HG03159 (cell line): ENCODE results near the gene ABHD6.
"Not testable (repeated sequence)": the region's sequence is repeated elsewhere in the genome, so short reads cannot be mapped to it uniquely, and the experiment has no call there.

Source experiments
- ATAC-seq: cut with Tn5 transposase; IDR thresholded peaks from one replicate; pipeline ENCODE4 v1.9.1; 2021; ENCODE audit warnings: mild to moderate bottlenecking, moderate library complexity; ENCODE audit not compliant: unreplicated experiment

Gene ABHD6

GRCh38 chr3:58271901-58272501 is 34.4 kb downstream of the ABHD6 start:
- ATAC-seq: no peak

- ATAC-seq: no peak
Measured at GRCh38 chr3:58272891-58273290, 35.3 kb downstream of the ABHD6 start.

GRCh38 chr3:58273362-58273761 is 35.8 kb downstream of the ABHD6 start:
- not testable (repeated sequence) for ATAC-seq

- no peak for ATAC-seq
Measured at GRCh38 chr3:58274027-58274614, 36.5 kb downstream of the ABHD6 start.

GRCh38 chr3:58281069-58281468 is 43.5 kb downstream of the ABHD6 start:
- ATAC-seq: no peak

- no peak for ATAC-seq
Measured at GRCh38 chr3:58285334-58285733, 47.7 kb downstream of the ABHD6 start.

GRCh38 chr3:58287354-58287753 is 49.8 kb downstream of the ABHD6 start:
- ATAC-seq: no peak

- ATAC-seq: no peak
Measured at GRCh38 chr3:58288011-58288728, 50.6 kb downstream of the ABHD6 start.

GRCh38 chr3:58288964-58289613 is 51.5 kb downstream of the ABHD6 start:
- ATAC-seq: not testable (repeated sequence)

GRCh38 chr3:58290446-58290845 is 52.9 kb downstream of the ABHD6 start:
- ATAC-seq: not testable (repeated sequence)

- ATAC-seq: no peak
Measured at GRCh38 chr3:58291671-58292338, 54.2 kb downstream of the ABHD6 start.

GRCh38 chr3:58292866-58293265 is 55.3 kb downstream of the ABHD6 start:
- ATAC-seq: no peak

- ATAC-seq: no peak
Measured at GRCh38 chr3:58293516-58293915, 55.9 kb downstream of the ABHD6 start.

- ATAC-seq: no peak
Measured at GRCh38 chr3:58296269-58296668, 58.7 kb downstream of the ABHD6 start.

- ATAC-seq: no peak
Measured at GRCh38 chr3:58296843-58297242, 59.3 kb downstream of the ABHD6 start.

- ATAC-seq: no peak
Measured at GRCh38 chr3:58298190-58298589, 60.6 kb downstream of the ABHD6 start.

- ATAC-seq: no peak
Measured at GRCh38 chr3:58299075-58299474, 61.5 kb downstream of the ABHD6 start.

GRCh38 chr3:58299839-58300516 is 62.4 kb downstream of the ABHD6 start:
- no peak for ATAC-seq

GRCh38 chr3:58305882-58306711 is 68.5 kb downstream of the ABHD6 start, which contains the start of the genes HTD2 and RPP14:
HTD2 (plus strand) TSS chr3:58306520; CDS start chr3:58317614, 11,094 bp downstream.
RPP14 (plus strand) TSS chr3:58306245; CDS start chr3:58310330, 4,085 bp downstream.
- ATAC-seq: peak; percentile 79
